A673 (cell line): Measurements from ENCODE around the gene GPD1L. TPM values are rescaled to one million over a fixed set of nuclear protein-coding genes. Genes with fewer than 3 reads are reported as not detected.

Experiments
- BruUV-seq: library from RNA; stranded (reverse); fragments of 400-500 nt; replicated peaks from 2 replicates; lab custom pipeline; 2021; lab: Mats Ljungman, UMichigan
- CTCF ChIA-PET: fragments of 300-600 bp; sonication (Branson Sonifier 250); formaldehyde crosslinking; loops from one replicate; lab custom pipeline; 2022; ENCODE audit warnings: antibody characterized with exemption; lab: Charles Lee
- POLR2A ChIA-PET: fragments of 300-600 bp; sonication (Branson Sonifier 250); formaldehyde crosslinking; loops from one replicate; lab custom pipeline; 2022; ENCODE audit warnings: antibody characterized with exemption; ENCODE audit not compliant: low non-redundant PET; lab: Charles Lee
- DNase-seq: peaks from one replicate; pipeline ENCODE4 v3.0.0-alpha.2; 2015; ENCODE audit warnings: low spot score
- H3K27ac ChIP-seq: fragments of 200-600 bp; sonication (generic); 2 replicates; pipeline ENCODE4 v1.5.1; 2016; ENCODE audit warnings: mixed run types, low read depth, mild to moderate bottlenecking, mixed read lengths, antibody characterized with exemption, low read length; ENCODE audit not compliant: poor library complexity, severe bottlenecking
- H3K27me3 ChIP-seq: fragments of 200-600 bp; sonication (generic); replicated peaks from 2 replicates; pipeline ENCODE4 v1.6.1; 2017; ENCODE audit warnings: mixed run types, low read depth, mild to moderate bottlenecking, mixed read lengths, antibody characterized with exemption, low read length; ENCODE audit not compliant: insufficient read depth, poor library complexity
- H3K36me3 ChIP-seq: fragments of 200-600 bp; sonication (generic); 2 replicates; pipeline ENCODE4 v1.6.1; 2016; ENCODE audit warnings: mixed run types, mild to moderate bottlenecking, mixed read lengths, antibody characterized with exemption, low read length; ENCODE audit not compliant: insufficient read depth, poor library complexity, severe bottlenecking
- H3K4me1 ChIP-seq: fragments of 200-600 bp; sonication (generic); 2 replicates; pipeline ENCODE4 v1.6.1; 2017; ENCODE audit warnings: mixed run types, mild to moderate bottlenecking, mixed read lengths, antibody characterized with exemption, low read length; ENCODE audit not compliant: insufficient read depth, poor library complexity, severe bottlenecking
- H3K4me3 ChIP-seq: fragments of 200-600 bp; sonication (generic); 2 replicates; pipeline ENCODE4 v1.5.1; 2016; ENCODE audit warnings: low read depth, mixed run types, mild to moderate bottlenecking, mixed read lengths, low read length; ENCODE audit not compliant: poor library complexity, severe bottlenecking
- H3K9me3 ChIP-seq: fragments of 200-600 bp; sonication (generic); 2 replicates; pipeline ENCODE4 v1.6.1; 2016; ENCODE audit warnings: mixed run types, low read depth, mild to moderate bottlenecking, mixed read lengths, antibody characterized with exemption, low read length; ENCODE audit not compliant: poor library complexity, severe bottlenecking
- EZH2 ChIP-seq: fragments of 200-600 bp; sonication (generic); IDR thresholded peaks from 2 replicates; pipeline ENCODE4 v1.6.1; 2017; ENCODE audit warnings: borderline replicate concordance, low read depth, mild to moderate bottlenecking, mixed read lengths, antibody characterized with exemption, low read length; ENCODE audit not compliant: poor library complexity, severe bottlenecking
- intact Hi-C: fragments of 100-400 bp; cut with micrococcal nuclease; formaldehyde crosslinking; loops from one replicate; pipeline ENCODE4 v1.10.0; 2022; ENCODE audit not compliant: unreplicated experiment
- total RNA-seq: library from RNA; stranded (reverse); gene quantifications from 2 replicates; pipeline ENCODE4 v1.2.3, GENCODE V29; 2021
- TF ChIP-seq, protein P1 (sequence below): fragments of 300-800, 200-600 bp; sonication (generic); conservative IDR thresholded peaks from 2 replicates; pipeline ENCODE4 v1.5.1; 2017; ENCODE audit warnings: low read depth, mild to moderate bottlenecking, antibody characterized with exemption, low read length, moderate library complexity, mixed read lengths

The GPD1L gene
- total RNA-seq, 1 experiment from 2014 or later: 9.9 TPM

DNA sequence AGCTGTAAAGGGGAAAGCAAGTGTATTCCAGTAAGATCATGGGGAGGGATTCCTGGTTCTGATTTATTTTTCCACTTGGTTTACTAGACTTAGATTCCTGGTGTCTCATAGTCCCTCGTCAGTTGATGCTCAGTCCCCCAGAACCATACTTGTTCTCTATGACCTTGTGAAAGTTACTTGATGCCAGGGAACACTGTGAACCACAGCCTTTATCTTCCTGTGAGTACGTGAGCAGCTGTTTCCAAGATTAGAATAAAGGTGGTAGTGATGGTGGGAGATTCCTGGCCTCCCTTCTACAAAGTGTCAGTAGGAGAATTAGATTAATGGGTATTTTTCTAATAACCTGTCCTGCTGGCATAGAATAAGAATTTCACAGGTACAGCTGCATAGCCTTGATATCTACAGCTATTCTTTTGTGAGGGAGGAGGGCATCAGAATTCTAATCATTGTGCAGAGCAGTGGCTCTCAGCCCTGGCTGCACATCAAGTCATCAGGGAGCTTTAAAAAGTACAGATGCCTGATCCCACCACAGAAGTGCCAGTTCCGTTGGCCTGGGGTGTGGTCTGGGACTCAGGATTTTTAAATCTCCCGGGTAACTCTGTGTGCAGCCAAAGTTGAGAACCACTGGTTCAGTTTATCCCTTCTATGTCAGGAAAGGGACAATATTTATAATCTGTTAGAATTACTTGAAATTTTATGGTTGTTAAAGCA lies 20.0 kb downstream of the GPD1L start:
- DNase-seq: no peak
- CTCF ChIA-PET: no interaction called here
- intact Hi-C loops: no loop called here
- no TSS peak for BruUV-seq
- H3K36me3 ChIP-seq: no peaks in the 10 kb centered on the region
- no peak overlapping the region for H3K27ac ChIP-seq
- H3K9me3 ChIP-seq: no peaks in the 10 kb centered on the region
- TF ChIP-seq, protein P1, sequence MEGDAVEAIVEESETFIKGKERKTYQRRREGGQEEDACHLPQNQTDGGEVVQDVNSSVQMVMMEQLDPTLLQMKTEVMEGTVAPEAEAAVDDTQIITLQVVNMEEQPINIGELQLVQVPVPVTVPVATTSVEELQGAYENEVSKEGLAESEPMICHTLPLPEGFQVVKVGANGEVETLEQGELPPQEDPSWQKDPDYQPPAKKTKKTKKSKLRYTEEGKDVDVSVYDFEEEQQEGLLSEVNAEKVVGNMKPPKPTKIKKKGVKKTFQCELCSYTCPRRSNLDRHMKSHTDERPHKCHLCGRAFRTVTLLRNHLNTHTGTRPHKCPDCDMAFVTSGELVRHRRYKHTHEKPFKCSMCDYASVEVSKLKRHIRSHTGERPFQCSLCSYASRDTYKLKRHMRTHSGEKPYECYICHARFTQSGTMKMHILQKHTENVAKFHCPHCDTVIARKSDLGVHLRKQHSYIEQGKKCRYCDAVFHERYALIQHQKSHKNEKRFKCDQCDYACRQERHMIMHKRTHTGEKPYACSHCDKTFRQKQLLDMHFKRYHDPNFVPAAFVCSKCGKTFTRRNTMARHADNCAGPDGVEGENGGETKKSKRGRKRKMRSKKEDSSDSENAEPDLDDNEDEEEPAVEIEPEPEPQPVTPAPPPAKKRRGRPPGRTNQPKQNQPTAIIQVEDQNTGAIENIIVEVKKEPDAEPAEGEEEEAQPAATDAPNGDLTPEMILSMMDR: no peak
- TF ChIP-seq EZH2: no peak
- no peaks in the 10 kb centered on the region for H3K4me1 ChIP-seq
- POLR2A ChIA-PET: no interaction called here
- no peaks in the 10 kb centered on the region for H3K27me3 ChIP-seq
- H3K4me3 ChIP-seq: no peak overlapping the region

DNA sequence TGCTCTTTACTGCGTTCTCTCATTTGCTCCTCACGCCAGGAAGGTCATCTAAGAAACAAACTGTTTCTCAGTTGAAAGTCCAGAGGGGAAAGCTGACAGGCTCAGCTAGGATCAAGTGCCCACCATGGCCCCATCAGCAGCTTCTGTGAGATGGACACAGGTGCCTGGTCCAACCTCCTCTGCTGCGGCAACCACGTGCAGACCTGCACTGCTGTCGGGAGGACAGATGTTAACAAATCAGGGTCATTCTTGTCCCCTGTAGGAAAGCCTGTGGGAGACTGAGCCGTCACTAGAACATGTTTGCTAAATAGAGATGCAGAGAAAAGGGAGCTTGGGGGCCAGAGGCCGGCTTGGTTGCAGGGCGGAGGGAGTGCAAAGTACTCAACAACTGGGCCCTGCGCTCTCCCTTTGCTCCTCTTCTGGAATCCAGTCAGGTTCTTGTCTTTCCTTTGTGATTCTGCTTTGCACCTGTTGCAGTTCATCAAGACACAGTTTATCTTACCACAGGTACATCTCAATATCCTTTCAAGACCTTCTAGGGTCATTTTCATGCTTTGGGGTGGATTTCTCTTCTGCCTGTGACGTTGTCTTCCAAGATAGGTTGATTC lies 20.9 kb downstream of the GPD1L start:
- Histone ChIP-seq H3K27ac (no peak overlapping the region), H3K4me1 (no peaks in the 10 kb centered on the region), H3K9me3 (no peaks in the 10 kb centered on the region), H3K4me3 (no peak overlapping the region), H3K36me3 (no peaks in the 10 kb centered on the region), H3K27me3 (no peaks in the 10 kb centered on the region)
- ChIA-PET CTCF (no interaction called here), POLR2A (no interaction called here)
- no peak for TF ChIP-seq EZH2
- TF ChIP-seq, protein P1: no peak
- DNase-seq: no peak
- intact Hi-C loops: no loop called here
- no TSS peak for BruUV-seq

DNA sequence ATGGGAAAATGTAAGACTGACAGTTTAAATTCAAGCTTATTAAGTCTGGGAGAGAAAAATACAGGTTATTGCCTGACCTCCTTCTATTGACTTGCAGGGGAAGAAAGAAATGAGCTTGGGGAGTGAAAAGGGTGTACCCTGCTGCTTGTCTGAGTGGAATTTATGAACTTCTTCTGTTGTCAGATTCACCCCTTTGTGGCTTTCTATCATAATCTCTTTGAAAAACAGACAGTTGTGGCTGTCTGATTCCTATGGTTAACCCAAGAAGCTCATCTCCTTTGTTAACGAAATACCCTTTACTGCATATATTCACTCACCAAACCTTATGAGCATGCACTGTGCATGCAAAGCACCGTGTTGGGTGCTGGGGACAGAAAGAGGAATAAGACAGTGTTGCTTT lies 22.5 kb downstream of the GPD1L start:
- TF ChIP-seq, protein P1: no peak
- no peak for TF ChIP-seq EZH2
- no peaks in the 10 kb centered on the region for H3K4me1 ChIP-seq
- no TSS peak for BruUV-seq
- intact Hi-C loops: no loop called here
- CTCF ChIA-PET: no interaction called here
- H3K36me3 ChIP-seq: no peaks in the 10 kb centered on the region
- POLR2A ChIA-PET: no interaction called here
- no peak overlapping the region for H3K27ac ChIP-seq
- DNase-seq: no peak
- H3K9me3 ChIP-seq: no peaks in the 10 kb centered on the region
- H3K4me3 ChIP-seq: no peak overlapping the region
- H3K27me3 ChIP-seq: no peaks in the 10 kb centered on the region
